Liver (tissue), 3 donors: ENCODE measurements around the gene LHFPL6.

Experiments
- ATF3 ChIP-seq: IDR thresholded peaks from 2 replicates; pipeline ENCODE4 v1.6.1; 2016; ENCODE audit warnings: antibody characterized with exemption
- CTCF ChIP-seq: fragments of 150-350 bp; IDR thresholded peaks from 2 replicates; pipeline ENCODE4 v1.5.1; 2017; ENCODE audit warnings: improper control_type of control experiment, low read depth, low read length; ENCODE audit not compliant: missing input control
- FOXA2 ChIP-seq: IDR thresholded peaks from 2 replicates; pipeline ENCODE4 v1.6.1; 2016; ENCODE audit warnings: antibody characterized with exemption
- GABPA ChIP-seq, 2 donors: IDR thresholded peaks in 1 of 2; conservative IDR thresholded peaks in 1 of 2; 2 replicates each; pipeline ENCODE4 v1.6.1; 2016; ENCODE audit warnings: antibody characterized with exemption in 2 of 2, mild to moderate bottlenecking in 1 of 2, moderate library complexity in 1 of 2
- SP1 ChIP-seq: IDR thresholded peaks from 2 replicates; pipeline ENCODE4 v1.6.1; 2018; ENCODE audit warnings: antibody characterized with exemption, mild to moderate bottlenecking
- YY1 ChIP-seq: IDR thresholded peaks from 2 replicates; pipeline ENCODE4 v1.6.1; 2016; ENCODE audit warnings: antibody characterized with exemption, mild to moderate bottlenecking
- donor health status: healthy.
- donor health status: healthy.

- TF ChIP-seq ATF3 (no peak), FOXA2 (no peak), CTCF (no peak), GABPA (IDR thresholded peaks at IDR 0.05 in 1 of 2, conservative IDR thresholded peaks at IDR 0.05 in 1 of 2) (no peak), SP1 (no peak), YY1 (no peak)
Measured at GRCh38 chr13:39451301-39451700, 151.7 kb downstream of the LHFPL6 start.
